GM20431 (cell line): ENCODE measurements around the gene RAB4B.
"Not testable (repeated sequence)": the region's sequence is repeated elsewhere in the genome, so short reads cannot be mapped to it uniquely, and the experiment has no call there.

Source experiments
- in situ Hi-C: fragments of 300-500 bp; cut with MseI, MboI; formaldehyde crosslinking; loops from one replicate; pipeline ENCODE4 v1.15.0; 2020; ENCODE audit warnings: low sequenced_read_pairs; ENCODE audit not compliant: unreplicated experiment

RAB4B gene

DNA sequence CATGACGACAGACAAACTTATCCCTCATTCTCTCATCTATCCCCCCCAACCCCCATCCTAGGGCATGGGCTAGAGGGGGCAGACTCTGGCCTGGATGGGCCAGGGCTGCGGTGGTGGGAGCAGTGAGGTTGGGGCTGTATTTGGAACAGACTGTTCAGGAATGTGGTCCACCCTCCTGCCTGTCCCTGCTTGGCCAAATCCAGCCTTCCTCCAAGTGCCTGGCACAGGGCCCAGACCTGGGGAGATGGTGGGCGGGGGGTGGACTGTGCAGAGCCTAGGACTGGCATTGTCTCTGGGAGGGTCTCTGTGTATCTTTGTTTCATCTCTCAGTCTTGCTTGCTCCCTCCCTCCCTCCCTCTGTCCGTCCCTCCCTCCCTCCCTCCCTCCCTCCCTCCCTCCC lies 35.1 kb downstream of the RAB4B start:
- in situ Hi-C loops: loop anchor here (10.0 kb wide), 1 partner anchor 48 kb away; no protein-coding TSS in a partner anchor

DNA sequence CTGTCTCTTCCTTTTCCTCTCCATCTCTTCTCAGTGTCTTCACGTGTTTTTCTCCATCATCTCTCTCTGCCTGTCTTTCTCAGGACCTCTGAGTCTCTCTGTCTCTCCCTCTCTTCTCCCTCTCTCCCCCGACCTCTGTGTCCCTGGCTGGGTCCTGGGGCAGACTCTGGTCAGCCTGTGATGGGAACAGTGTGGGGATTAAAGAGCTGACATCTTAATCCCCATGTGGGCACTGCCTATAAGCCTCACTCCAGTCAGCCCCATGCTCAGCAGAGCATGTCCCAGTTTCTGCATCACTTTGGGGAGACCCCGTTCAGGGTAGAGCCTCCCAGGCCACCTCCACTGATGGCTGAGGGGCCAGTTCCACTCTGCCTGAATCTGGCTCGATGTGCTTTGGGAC lies 37.2 kb downstream of the RAB4B start:
- in situ Hi-C loops: loop anchor here (5.0 to 10.0 kb wide), 2 partner anchors 50 to 153 kb away; no protein-coding TSS in a partner anchor

DNA sequence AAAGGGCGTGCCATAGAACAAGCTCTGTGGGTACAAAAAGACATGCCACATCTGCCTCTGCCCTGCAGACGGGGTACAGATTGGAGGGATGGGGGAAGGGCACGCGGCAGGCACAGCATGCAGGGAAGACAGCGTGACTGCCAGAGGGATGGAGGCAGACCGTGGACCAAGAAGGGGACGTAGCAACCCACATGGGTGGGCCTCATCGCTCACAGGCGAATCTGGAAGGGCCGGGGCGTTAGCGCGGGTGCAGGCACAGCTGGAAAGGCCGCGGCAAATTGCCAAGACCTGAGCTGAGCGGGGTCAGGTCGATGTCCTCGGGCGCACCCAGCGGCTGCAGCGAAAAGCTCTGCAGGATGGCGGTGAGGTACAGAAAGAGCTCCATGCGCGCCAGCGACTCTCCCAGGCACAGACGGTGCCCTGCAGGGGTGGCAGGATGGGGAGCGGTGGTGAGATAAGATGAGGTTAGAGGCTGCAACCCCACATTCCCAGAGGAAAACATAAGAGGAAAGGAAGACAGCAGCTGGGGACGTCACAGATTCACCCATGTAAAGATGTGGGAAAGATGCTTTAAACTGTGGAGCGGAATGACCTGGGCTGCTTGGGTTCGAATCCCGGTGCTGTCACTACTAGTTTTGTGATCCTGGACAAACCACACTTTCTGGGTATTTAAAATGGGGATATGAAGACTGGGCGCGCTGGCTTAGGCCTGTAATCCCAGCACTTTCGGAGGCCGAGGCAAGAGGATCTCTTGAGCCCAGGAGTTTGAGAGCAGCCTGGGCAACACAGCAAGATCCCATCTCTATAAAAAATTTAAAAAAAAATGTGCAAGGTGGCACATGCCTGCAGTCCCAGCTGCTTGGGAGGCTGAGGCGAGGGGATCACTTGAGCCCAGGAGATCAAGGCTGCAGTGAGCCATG lies 40.7 kb downstream of the RAB4B start:
- in situ Hi-C loops: loop anchor here (5.0 to 10.0 kb wide), 2 partner anchors 54 to 156 kb away; no protein-coding TSS in a partner anchor

DNA sequence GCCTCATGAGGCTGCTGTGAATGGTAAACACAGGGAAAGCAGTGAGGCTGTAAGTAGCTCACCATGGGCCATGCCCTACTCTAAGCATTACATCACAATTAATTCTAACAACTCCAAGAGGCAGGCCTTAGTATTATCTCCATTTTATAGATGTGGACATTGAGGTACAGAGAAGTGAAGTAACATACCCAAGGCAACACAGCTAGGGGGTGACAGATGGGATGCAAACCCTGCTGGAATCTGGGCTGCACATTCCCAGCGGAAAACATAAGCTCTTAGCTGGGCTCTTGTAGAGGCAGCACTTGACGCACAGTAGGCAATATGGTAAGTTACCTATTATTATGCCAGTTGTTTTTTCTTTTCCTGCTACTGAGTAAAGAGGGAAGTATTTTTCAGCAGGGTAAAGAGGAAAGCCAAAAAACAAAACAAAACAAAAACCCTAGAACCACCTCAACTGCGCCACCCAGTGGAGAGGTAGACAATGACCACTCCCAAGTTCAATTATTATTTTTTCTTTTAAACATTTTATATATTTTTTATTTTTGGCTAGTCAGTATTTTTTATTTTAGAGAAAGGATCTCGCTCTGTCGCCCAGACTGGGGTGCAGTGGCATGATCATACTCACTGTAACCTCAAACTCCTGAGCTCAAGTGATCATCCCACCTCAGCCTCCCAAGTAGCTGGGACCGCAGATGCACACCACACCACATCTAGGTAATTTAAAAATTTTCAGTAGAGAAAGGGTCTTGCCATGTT lies 41.6 kb downstream of the RAB4B start:
- in situ Hi-C loops: loop anchor here (5.0 to 10.0 kb wide), 2 partner anchors 55 to 157 kb away; no protein-coding TSS in a partner anchor

DNA sequence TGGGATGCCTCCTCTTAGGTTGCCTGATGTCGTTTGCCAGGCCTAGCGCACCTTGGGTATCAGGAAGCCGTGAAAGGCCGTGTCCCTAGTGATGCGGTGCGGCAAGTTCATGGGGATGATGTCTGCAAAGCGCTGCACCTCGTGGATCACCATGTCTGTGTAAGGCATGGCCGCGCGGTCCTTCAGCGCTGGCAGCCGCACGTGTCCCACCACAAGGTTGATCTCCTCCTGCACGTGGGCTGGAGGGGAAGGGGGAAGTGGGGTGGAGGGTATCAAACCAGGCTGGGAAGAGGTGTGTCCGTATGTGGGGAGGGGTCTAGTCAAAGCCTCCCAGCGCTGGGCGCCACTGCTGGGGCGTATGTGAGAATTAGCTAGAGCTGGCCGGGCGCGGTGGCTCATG lies 44.1 kb downstream of the RAB4B start:
- in situ Hi-C loops: no loop called here

DNA sequence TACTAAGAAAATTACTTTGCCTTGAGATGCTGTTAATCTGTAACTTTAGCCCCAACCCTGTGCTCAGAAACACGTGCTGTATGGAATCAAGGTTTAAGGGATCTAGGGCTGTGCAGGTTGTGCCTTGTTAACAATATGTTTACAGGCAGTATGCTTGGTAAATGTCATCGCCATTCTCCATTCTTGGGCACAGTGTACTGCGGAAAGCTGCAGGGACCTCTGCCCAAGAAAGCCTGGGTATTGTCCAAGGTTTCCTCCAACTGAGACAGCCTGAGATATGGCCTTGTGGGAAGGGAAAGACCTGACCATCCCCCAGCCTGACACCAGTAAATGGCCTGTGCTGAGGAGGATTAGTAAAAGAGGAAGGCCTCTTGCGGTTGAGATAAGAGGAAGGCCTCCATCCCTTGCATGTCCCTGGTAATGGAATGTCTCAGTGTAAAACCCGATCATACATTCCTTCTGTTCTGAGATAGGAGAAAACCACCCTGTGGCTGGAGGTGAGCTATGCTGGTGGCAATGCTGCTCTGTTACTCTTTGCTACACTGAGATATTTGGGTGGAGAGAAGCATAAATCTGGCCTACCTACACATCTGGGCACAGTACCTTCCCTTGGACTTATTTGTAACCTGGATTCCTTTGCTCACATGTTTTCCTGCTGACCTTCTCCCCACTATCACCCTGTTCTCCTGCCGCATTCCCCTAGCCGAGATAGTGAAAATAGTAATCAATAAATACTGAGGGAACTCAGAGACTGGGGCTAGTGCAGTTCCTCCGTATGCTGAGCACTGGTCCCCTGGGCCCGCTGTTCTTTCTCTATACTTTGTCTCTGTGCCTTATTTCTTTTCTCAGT lies 44.9 kb downstream of the RAB4B start:
- in situ Hi-C loops: not testable (repeated sequence)

DNA sequence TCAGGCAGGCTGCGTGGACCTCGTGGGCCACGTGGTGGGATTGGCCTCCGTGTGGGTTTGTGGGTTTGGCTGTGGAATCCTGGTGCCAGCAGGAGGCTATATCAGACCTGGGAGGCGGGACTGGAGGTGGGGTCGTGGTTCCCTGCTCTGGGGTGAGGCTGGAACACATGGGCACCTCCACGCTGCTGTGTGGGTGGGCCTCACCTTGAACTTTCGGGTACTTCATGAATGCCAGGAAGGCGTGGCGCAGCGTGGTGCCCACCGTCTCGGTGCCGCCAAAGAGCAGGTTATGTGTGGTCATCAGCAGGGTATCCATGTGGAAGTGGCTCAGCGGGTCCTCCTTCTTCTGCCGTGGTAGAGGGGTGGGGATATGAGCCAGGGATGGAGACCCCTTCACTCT lies 46.9 kb downstream of the RAB4B start:
- in situ Hi-C loops: not testable (repeated sequence)

DNA sequence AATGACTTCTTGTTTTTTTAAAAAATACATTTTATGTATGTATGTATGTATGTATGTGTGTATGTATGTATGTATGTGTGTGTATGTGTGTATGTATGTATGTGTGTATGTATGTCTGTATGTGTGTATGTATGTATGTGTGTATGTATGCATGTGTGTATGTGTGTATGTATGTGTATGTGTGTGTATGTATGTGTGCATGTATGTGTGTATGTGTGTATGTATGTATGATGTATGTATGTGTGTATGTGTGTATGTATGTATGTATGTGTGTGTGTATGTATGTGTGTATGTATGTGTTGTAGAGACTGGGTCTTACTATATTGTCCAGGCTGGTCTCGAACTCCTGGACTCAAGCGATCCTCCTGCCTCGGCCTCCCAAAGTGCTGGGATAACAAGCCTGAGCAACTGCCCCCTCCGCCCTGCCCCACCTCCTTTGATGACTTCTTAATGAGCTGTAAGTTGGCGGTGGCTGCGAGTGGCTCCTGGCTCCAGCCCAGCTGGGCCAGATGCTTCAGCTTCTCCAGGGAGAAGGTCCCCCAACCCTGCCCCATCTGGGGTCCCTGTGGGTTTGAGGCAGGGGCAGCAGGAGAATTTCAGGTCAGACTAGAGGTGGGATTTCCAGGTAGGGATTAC lies 47.5 kb downstream of the RAB4B start:
- in situ Hi-C loops: not testable (repeated sequence)

DNA sequence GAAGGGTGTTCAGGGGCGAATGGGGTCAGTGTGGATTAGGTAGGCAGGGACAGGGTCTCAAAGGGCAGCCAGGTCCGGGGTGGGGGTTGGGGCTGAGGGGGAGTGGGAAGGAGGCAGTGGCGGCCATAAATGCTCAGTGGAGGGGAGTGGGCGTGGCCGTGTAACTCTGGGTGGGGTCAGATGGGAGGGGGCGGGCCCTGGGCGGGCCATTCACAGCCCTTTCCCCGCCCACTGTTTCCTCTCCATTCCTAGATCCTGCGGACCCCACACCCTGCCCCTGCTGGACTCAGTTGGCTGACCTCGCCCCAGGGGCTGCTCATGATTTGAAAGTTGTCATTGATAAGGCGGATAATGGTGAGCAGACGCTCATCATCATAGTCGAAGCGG lies 48.3 kb downstream of the RAB4B start:
- in situ Hi-C loops: not testable (repeated sequence)

DNA sequence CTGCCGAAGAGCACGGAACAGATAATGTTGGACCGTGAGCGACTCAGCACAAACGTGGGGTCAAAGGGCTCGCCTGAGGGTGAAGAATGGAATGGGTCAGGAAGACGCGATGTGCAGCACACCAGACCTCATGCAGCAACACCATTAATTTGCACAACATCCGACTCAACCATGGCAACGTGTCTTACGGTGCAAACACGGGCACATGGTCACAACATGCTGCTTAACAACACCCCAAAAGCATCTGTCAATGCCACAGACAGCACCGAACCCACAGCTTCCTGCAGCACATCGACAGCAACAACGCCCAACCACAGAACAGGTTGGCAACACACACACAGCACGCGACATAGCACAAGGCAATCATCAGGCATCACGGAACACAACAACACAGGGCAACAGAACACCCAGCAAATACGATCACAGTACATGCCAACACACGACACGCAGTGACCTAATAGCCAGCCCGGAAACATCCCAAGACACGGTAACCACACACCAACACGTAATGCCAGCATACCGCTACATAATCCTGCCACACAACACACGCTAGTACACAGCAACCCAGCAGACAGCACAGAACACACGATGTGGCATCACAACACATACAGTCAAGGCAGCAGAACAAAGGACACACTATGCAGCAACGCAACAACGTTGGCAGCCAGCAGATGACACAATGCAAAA lies 48.8 kb downstream of the RAB4B start:
- in situ Hi-C loops: not testable (repeated sequence)

DNA sequence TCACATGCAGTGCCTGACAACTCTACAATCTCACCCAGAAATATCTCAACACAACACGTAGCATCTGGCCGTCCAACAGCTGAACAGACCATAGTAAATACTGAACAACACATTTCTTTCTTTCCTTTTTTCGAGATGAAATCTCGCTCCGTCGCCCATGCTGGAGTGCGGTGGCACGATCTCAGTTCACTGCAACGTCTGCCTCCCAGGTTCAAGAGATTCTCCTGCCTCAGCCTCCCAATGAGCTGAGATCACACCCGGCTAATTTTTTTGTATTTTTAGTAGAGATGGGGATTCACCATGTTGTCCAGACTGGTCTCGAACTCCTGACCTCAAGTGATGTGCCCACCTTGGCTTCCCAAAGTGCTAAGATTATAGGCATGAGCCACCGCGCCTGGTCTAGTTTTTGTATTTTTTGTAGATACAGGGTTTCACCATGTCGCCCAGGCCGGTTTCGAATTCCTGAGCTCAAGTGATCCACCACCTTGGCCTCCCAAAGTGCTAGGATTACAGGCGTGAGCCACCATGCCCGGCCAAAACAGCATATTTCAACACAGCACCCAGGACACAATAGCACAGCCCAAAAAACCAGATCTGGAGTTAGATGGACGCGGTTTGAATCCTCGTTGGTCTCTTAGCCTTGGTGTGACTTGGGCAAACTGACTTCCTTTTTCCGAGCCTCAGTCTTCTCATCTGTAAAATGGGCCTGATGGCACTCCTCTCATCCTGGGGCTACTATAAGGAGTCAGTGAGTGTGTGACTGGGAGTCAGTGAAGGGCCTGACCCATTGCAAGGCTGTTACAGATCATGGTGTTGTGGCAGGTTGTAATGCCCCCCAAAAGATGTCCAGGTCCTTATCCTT lies 49.6 kb downstream of the RAB4B start:
- in situ Hi-C loops: no loop called here

DNA sequence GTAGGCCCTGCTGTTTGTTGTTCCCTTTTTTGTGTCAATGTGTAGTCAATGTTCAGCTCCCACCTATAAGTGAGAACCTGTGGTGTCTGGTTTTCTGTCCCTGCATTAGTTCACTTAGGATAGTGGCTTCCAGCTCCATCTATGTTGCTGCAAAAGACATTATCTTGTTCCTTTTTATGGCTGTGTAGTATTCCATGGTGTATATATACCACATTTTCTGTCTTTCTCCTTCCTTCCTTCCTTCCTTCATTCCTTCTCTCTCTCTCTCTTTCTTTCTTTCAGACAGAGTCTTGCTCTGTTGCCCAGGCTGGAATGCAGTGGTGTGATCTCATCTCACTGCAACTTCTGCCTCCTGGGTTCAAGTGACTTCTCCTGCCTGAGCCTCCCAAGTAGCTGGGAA lies 51.2 kb downstream of the RAB4B start:
- in situ Hi-C loops: no loop called here

DNA sequence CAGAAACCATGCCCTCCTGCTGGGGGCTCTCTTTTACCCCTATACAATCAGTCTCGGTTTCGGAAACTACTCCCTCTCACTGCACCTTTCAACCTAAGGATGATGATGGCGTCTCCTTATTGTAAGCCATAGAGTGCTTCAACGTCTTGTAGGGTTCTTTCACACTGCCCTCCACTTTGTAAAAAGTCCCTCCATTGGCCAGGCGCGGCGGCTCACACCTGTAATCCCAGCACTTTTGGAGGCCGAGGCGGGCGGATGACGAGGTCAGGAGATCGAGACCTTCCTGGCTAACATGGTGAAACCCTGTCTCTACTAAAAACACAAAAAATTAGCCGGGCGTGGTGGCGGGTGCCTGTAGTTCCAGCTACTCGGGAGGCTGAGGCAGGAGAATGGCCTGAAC lies 52.7 kb downstream of the RAB4B start:
- in situ Hi-C loops: not testable (repeated sequence)

DNA sequence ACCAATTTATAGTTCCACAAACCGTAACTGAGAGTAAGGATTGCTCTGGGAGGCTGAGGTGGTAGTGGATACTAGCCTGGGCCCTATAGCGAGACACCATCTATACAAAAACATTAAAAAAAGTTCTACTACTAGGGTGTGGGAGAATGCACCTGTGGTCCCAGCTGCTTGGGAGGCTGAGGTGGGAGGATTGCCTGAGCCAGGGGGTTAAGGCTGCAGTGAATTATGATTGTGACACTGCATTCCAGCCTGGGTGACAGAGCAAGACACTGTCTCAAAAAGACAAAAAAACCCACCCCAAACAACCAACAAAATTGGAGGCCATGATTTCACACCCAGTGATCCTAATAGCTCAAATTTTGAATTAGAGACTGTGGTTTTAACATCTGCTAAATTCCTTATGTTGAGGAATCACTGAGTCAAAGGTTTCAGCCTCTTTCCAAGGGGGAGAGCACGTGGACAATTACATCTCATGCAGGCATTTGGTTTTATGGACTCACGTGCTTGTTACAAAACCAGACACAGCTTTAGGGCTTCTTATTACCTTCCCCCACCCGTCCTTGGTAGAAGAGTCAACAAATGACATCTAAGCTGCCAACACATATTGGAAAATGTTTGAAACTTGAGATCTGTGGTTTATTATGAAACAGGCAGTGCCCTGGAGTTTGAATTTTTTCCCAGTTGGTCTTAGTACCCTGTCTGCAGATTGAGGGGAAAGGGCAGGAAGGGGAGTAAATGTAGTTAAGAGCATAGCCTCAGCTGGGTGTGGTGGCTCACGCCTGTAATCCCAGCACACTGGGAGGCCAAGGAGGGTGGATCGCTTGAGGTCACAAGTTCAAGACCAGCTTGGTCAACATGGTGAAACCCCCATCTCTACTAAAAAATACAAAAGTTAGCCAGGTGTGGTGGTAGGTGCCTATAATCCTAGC lies 53.7 kb downstream of the RAB4B start:
- in situ Hi-C loops: no loop called here

DNA sequence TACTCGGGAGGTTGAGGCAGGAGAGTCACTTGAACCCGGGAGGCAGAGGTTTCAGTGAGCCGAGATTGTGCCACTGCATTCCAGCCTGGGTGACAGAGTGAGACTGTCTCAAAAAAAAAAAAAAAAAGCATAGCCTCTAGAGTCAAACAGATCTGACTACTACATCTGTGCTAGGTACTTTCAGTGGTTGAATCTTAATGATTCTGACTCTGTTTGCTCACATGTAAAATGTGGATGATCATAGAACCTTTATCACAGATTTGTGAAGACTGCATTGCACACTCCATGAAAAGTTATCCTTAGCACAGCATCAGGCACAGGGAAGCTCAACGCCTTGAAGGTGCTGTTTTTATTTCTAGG lies 54.4 kb downstream of the RAB4B start:
- in situ Hi-C loops: not testable (repeated sequence)

DNA sequence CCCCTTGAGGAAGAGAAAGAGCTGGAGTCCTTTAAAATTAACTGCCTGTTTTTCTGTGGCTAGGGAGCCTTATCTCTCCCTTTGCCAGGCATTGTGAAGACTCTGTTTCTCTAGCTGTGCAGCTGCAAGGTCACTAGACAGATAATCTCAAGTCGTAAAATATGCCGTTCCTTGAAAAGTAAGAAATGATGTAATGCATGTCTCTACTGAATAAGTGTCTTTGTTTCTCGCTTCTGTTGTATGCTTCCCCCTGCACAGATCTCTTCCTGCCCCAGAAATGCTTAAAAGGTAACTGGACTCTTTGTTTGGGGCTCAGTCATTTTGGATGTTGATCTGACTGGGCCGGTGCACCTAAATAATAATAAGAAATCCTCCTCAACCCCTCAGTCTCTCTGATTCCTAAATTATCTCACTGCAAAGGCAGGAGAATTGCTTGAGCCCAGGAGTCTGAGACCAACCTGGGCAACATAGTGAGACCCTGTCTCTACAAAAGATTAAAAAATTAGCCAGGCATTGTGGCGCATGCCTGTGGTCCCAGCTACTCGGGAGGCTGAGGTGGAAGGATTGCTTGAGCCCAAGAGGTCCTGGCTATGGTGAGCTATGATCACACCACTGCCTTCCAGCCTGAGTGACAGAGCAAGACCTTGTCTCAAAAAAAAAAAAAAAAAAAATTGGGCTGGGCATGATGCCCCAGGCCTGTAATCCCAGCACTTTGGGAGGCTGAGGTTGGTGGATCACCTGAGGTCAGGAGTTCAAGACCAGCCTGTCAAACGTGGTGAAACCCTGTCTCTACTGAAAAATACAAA lies 55.9 kb downstream of the RAB4B start:
- in situ Hi-C loops: not testable (repeated sequence)
